NK-92 treated with Interleukin-12 subunit alpha and Interleukin-12 subunit beta, amount 100 ng/mL, for 24 hours (cell line): ENCODE results near the gene KIF1B.
A peak's percentile ranks its signal among the peaks of the same experiment; 100 is the strongest.

Experiments
- DNase-seq: peaks from one replicate; lab custom pipeline; 2025; lab: John Stamatoyannopoulos, UW

Gene KIF1B, protein sequence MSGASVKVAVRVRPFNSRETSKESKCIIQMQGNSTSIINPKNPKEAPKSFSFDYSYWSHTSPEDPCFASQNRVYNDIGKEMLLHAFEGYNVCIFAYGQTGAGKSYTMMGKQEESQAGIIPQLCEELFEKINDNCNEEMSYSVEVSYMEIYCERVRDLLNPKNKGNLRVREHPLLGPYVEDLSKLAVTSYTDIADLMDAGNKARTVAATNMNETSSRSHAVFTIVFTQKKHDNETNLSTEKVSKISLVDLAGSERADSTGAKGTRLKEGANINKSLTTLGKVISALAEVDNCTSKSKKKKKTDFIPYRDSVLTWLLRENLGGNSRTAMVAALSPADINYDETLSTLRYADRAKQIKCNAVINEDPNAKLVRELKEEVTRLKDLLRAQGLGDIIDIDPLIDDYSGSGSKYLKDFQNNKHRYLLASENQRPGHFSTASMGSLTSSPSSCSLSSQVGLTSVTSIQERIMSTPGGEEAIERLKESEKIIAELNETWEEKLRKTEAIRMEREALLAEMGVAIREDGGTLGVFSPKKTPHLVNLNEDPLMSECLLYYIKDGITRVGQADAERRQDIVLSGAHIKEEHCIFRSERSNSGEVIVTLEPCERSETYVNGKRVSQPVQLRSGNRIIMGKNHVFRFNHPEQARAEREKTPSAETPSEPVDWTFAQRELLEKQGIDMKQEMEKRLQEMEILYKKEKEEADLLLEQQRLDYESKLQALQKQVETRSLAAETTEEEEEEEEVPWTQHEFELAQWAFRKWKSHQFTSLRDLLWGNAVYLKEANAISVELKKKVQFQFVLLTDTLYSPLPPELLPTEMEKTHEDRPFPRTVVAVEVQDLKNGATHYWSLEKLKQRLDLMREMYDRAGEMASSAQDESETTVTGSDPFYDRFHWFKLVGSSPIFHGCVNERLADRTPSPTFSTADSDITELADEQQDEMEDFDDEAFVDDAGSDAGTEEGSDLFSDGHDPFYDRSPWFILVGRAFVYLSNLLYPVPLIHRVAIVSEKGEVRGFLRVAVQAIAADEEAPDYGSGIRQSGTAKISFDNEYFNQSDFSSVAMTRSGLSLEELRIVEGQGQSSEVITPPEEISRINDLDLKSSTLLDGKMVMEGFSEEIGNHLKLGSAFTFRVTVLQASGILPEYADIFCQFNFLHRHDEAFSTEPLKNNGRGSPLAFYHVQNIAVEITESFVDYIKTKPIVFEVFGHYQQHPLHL (N-terminal part only)

DNA sequence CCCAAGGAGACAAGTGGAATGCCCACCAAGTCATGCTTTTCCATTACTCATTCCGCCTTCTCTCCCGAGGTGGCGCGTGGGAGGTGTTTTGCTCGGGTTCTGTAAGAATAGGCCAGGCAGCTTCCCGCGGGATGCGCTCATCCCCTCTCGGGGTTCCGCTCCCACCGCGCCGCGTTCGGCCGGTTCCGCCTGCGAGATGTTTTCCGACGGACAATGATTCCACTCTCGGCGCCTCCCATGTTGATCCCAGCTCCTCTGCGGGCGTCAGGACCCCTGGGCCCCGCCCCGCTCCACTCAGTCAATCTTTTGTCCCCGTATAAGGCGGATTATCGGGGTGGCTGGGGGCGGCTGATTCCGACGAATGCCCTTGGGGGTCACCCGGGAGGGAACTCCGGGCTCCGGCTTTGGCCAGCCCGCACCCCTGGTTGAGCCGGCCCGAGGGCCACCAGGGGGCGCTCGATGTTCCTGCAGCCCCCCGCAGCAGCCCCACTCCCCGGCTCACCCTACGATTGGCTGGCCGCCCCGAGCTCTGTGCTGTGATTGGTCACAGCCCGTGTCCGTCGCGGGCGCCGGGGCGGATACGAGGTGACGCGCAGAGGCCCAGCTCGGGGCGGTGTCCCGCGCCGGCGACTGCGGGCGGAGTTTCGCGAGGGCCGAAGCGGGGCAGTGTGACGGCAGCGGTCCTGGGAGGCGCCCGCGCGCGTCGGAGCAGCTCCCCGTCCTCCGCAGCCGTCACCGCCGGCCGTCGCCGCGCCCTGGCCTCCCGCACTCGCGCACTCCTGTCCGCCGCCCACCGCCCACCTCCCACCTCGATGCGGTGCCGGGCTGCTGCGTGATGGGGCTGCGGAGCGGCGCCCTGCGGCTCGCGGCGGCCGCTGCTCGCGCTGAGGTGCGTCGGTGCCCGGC, at the start of gene KIF1B:
KIF1B (plus strand) TSS at position 666 of the 906 bp plus-strand sequence. CDS start 21,759 bp downstream, outside the sequence.
- peak; percentile 97 for DNase-seq

DNA sequence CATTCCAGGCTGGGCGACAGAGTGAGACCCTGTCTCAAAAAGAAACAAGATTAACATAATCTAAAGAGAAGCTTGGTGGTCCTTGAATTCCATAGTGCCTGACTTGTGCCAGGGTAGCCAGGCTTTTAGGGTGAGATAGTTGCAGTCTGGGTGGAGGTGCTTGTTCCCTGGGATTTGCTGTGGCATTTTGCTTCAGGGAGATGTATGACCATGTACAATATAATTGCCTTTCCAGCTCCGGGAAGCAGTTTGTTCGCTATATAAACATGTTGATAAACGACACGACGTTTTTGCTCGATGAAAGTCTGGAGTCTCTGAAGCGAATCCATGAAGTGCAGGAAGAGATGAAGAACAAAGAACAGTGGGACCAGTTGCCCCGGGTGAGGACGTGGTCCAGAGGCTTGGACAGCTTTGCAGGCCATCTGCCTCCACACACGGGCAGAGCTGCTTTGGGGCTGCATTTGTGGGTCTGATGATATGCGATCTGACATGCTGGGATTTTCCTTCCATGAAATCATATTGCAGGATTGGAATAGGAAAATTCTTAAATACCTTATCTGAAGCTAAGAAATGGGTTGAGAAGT, 49.4 kb upstream of the KIF1B start:
- no peak for DNase-seq

DNA sequence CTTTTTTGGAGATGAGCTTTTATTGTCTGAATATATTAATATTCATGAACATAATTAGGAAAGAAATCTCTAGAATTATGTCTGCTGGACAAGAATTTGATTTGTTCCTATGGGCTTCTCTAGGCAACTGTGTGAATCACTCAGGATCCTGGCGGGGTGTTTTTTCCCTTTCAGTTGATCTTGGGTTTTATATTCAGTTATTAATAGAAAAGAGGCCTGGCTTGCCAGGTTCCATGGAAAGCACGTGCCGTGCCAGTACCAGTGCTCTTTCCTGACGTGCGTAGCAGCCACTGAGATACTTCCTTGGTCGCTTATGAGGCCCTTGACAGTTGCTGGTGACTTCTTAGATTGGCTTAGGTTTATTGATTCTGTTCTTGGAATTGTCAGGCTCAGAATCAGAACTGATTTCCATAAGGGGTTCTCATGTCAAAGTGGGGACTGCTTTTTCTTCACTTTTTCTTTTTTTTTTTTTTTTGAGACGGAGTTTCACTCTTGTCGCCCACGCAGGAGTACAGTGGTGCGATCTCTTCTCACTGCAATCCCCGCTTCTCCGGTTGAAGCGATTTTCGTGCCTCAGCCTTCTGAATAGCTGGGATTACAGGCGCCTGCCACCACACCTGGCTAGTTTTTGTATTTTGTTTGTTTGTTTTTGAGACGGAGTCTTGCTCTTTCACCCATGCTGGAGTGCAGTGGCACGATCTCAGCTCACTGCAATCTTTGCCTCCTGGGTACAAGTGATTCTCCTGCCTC, 48.7 kb upstream of the KIF1B start:
- no peak for DNase-seq

DNA sequence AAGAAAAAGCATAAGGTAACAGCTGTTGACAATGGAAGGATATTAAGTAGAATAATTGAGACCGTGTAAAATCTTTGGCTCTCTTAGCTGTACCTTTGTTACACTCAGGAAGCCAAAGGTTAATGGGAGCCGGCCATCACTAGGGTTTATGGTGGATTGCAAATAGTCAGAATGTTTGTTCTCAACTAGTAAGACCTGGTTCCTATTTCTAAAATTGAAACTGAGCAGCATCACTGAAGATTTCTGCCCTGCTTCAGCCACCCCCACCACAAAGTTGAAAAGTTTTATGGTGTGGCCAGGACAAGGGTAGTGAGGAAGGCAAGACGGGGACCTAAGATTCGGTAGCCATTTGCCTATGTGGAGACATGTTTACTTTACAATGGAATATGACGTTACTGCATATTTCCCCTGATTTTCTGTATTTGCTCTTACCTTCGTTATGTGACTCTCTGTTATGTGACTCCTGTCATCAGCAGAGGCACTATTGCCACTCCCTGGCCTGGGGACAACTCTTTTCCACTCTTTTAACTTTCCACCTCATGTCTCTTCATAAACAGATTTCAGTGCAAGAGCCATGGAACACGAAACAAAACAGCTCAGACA, 41.4 kb upstream of the KIF1B start:
- DNase-seq = no peak

DNA sequence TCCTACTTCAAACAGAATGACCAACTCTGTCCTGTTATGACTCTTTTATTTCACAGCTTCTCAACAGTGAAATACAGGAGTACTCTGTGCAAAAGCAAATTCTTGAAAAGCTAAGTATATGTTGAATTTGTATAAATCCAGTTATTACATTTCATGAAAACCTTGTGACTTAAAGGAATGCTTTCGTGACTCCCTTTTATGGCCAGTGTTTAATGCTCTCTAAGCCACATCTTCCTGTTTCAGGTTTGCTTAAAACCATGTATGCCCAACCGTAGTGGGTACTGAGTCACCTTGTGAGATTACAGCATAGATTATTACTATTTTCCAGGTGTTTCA, 40.2 kb upstream of the KIF1B start:
- no peak for DNase-seq

DNA sequence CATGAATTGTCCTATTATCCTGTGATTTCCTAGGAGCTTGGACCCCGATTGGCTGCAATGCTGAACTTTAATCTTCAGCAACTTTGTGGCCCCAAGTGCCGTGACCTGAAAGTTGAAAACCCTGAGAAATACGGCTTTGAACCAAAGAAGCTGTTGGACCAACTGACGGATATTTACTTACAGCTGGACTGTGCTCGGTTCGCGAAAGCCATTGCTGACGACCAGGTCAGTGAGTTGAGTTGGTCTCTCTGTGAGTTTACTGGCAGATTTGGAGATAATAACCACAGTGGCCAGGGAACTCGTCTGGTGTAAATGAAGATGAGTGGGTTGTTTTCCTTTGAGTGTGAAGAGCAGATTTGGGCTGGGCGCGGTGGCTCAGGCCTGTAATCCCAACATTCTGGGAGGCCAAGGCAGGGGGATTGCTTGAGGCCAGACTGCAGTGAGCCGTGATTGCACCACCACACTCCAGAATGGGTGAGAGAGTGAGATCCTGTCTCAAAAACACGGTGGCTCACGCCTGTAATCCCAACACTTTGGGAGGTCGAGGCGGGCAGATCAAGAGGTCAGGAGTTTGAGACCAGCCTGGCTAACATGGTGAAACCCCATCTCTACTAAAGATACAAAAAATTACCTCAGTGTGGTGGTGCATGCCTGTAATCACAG, 39.1 kb upstream of the KIF1B start:
- DNase-seq = no peak

DNA sequence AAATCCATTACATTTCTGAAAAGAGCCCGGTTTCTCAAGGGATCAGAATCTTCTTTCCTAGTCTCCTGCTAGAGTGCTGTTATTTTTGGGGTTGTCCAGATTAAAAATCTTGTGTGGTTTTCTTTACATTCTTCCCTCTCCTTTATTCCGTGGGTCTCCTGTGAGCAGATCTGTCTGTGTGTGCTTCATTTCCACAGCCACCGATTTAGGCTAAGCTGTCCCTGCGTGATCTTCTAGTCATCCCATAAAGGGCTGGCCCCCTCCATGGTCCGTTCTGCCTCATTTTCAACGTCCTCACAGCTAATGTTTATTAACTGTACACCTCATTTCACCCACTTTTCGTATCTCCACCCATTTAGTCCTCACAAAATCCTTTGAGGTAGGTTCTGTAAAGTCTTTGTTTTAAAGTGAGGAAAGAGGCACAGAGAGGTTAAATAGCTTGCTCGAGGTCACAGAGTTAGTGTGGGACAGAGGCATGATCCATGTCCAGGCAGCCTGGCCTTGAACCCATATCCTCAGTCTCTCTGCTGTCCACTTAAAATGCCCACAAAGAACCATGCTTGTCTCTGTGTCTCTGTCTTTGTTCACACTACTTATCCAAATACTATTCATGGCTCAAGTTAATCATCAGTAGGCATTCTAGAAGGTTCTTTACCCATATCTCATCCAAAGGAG, 38.2 kb upstream of the KIF1B start:
- no peak for DNase-seq

DNA sequence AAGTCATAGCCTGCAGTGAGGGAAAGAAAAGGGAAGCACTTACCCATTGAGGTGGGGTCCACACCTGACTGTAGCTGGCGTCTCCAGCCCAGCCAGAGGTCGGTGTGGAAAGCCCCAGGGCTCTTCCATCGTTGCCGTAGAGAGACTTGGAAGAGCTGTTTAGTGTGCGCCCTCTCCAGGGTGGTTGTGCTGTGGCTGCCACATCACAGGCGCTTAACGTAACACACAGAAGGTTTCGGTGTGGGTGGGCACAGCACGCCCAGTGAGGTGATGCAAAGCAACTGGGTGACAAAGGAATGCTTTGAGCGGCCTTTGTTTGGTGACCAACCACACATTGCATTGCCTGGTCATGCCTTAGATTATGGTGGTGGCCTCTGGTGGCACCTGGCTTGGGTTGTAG, 36.8 kb upstream of the KIF1B start:
- DNase-seq = no peak

DNA sequence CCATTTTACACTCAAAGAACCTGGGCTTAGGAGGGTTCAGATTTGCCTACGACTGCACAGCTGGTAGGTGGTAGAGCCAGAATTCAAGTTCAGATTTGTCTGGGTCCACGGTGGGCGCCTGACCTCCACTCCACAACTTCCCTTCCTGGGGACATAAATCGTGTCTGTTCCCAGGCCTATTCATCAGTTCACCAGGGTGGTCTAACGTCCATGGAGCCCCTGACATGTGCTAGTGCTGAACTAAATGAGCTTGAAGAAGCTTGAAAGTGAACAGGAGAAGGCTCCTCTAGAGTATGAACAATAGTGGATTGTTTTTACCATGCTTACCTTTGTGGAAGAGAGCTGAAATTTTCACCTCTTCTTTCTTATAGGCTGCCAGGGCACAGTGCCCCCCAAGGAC, 32.5 kb upstream of the KIF1B start:
- no peak for DNase-seq

DNA sequence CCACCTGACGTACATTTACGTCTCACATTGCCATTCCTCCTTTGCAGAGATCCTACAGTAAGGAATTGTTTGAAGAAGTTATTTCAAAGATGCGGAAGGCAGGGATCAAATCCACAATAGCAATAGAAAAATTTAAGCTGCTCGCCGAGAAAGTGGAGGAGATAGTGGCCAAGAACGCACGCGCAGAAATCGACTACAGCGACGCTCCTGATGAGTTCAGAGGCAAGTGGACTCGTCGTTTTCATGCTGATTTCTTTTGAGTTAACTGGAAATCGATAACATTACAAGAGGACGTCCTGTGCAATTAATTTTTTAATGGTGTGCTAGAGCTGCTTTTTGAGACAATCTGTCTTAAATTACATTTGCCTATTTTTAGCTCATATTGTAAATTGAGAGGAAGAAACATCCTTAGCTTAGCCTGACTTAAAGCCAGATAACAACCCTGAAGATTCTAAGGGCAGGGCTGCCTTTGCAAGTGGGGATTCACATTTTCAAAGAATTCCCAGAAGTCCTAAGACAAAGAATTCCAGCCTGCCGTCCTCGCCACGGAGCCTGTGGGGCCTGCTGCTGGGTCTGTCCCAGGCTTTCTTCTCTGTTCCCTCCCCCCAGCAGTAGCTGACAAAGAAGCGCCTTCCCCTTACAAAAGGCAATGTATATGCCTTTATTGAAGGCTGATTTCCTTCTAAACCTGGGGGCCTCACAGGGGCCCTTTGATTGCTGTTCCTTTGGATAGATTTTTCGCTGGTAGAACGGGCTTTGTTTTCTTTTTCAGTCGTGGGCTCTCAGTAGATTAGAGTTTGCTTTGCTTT, 31.6 kb upstream of the KIF1B start:
- DNase-seq = no peak

DNA sequence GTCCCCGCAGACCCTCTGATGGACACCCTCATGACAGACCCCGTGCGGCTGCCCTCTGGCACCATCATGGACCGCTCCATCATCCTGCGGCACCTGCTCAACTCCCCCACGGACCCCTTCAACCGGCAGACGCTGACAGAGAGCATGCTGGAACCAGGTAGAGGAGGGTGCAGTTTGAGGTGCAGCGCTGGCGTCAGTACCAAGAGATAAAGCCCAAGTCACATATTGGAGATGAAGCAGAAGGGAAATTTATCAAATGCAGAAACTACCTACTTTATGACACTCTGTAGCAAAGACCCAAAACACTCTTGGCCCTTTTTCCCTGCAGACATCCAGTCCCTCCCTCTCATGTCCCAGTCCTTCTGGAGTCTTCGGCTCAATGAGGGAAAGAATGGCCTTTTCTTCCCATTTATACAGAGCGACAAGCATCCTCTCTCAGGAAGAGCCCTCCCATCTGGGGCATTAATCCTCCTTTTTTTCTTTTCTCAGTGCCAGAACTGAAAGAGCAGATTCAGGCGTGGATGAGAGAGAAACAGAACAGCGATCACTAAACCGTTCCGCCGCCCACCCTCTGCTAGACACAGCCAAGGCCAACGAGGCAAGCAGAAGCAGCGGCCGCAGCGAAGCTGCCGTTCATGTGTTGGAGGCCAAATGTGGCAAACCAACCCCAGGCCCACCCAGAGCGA, 30.8 kb upstream of the KIF1B start:
- no peak for DNase-seq

DNA sequence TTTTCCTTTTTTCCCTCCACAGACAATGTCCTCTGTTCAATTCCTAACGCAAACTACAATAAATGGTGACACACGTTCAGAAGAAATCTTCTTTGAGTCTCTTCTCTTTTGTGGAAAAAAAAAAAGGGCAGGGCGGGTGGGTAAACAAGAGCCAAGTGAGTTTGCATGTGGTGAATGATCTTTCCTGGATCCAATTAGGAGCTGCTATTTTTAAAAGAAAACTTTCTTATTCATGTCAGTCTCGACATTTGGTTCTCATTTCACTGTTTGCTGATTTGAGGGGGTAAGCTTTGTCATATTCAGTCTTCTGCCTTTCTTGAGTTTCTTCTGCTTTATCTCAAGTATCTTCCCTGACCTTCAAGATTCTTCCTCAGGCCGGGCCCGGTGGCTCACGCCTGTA, 29.2 kb upstream of the KIF1B start:
- DNase-seq = no peak

DNA sequence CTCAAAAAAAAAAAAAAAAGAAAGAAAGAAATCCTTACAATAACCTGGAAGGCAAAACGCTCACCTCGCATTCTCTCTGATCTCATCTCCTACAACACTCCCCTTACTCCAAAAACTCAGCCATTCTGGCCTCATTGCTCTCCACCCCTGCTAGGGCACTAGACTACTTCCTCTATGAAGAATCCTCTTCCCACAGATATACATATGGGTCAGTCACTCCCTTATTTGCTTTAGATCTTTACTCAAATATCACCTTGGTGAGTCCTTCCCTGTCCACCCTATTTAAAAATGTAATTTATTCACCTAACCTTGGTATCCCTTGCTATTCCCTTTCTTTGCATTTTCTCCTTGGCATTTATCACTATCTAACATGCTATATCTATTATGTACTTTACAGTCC, 24.6 kb upstream of the KIF1B start:
- DNase-seq = no peak

DNA sequence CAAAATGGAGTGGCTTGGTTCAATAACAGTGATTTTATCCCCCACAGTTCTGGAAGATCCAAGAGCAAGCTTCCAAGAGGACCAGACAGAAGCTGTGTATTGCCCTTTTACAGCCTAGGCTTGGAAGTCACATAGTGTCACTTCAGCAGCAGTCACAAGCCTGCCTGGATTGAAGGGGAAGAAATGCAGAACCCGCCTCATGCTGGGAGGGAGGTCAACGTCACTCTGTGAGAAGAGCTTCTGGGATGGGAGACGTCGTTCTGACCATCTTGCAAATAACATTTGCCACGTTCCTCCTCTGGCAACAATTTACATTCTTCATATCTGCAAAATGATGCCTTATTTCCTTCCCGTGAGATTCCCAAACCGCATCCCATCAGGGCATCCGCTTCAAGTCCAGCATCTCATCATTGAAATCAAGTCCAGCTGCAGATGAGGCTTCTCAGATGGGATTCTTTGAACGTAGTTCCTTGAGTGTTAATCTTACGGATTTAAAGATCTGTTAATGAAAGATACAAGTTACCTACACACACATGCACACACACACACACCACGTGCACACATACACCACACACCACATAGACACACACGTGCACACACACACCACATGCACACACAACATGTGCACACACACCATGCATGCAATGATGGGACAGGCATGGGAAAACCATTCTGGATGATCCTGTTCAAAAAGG, 23.9 kb upstream of the KIF1B start:
- DNase-seq = no peak

DNA sequence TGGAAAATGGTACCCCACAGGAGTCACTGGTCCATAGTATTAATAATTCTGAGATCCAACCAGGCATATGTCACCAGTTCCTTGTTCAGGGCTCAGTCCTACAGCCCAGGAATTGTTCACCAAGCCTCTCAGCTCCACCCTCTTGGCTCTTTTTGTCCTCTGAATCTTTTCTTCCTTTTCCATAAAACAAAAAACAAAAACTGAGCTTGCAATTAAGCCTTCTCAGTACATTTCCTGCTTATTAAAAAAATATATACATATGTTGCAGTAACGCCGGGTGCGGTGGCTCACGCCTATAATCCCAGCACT, 23.4 kb upstream of the KIF1B start:
- no peak for DNase-seq

DNA sequence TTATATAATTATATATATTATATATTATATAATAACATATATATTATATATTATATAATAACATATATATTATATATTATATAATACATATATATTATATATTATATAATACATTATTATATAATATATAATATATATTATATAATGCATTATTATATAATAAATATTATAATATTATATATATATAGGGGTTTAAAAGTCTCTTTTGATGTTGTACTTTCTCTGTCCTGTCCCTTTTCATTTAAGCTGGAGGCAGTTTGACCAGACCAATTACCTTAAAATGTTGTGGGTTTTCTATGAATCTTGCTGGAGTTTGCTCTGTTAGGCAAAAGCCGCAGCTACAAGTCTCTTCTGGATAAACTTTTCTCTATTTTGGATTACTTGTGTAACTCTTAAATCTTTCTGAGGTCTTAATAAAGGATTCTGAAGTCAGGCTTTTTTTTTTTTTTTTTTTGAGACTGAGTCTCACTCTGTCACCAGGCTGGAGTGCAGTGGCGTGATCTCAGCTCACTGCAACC, 22.2 kb upstream of the KIF1B start:
- DNase-seq = no peak

DNA sequence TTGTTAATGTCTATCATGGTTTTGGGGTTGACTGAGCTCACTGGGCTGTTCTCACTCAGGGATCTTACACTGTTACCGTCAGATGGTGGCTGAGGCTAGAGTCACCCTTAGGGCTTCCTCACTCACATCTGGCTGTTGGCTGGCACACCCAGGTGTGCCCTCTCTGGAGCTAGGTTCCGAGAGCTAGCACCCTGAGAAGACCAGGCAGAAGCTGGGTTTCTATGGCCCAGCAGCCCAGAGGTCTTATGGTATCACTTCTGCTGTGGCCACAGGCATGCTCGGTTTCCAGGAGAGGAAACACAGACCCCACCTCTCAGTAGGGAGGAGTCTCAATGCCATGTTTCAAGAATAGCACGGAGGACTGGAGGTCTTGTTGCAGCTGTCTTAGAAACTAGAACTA, 20.7 kb upstream of the KIF1B start:
- DNase-seq = no peak
